GM19240 (cell line): ENCODE measurements around the gene LINC01488.

Experiments
- DNase-seq: peaks from one replicate; pipeline ENCODE4 v3.0.0; 2011; ENCODE audit warnings: low spot score; ENCODE audit not compliant: insufficient read length

Gene LINC01488

DNA sequence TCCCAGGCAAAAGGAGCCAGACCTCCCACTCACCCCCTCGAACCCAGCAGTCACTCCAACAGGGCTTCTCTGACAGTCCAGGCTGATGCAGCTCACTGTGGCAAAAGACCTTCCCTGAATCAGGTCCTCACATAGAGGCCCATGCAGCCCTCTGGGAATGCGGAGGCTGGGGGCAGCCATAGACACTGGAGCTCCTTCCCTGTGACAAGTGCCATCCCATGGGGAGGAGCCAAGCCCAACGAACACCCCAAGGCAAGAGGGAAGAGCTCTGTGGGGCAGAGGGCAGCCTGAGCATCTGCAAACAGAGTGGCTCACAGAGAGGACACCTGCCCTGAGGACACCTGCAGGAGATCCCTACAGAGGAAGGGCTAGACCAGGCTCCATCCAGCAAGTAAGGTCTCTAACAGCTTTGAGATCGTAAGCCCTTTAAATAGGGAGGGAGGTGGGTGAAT is at the start of gene LINC01488:
TSS of gene LINC01488 (plus strand) at position 271 of the 452 bp plus-strand sequence.
- no peak for DNase-seq

DNA sequence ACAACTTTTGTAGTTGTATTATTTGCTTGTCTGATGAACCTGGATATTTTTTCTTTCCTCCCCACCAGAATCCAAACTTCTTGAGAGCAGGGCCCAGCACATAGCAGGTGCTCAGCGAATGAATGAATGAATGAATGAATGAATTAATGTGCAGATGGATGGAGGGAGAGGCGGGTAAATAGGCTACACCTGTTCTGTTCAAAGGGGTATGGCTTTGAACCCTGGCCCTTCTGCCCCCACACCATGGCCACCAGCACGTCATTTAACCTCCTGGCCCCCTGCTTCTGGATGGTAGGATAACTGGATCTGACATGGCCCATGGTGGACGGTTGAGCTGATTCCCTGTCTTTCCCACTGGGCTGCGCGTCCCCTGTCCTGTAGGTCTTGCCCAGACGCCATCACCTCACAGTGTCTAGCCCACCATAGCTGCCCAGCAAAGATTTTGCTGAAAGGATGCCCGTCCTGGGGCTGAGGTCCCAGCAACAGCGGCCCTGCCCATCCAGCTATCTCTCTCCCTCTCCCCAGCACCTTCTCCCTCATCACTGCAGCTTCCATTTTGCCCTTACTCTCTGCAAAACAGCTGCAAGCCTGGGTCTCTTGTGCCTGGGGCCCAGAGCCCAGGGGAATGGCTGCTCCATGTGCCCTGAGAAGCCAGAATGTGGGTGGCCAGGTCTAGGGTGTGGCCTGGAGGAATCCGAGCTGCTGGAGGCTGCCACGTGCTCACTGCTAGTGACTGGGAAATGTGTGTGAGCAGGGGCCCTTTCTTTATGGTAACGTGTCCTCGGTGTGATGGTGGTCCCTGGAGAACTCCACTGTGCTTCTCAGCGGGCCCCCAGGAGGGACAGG is 49.3 kb upstream of the LINC01488 start:
- DNase-seq: no peak

DNA sequence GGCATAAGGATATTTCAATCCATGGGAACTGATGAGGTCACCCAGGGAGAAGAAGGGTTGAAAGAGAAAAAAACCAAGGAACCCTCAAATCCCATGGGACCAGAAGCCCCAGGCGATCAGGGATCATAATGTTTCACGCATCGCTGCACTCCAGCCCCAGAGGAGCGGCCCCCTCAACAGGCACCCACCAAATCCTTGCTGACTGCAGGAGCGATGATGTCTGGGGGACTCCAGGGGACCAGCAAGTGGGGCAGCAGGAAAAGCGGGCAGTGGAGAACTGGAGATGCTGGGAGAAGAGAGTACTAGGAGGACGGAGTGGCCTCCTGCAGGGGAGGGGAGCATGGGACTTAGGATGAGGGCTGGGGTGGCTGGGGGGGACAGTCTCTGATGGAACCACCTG is 47.7 kb upstream of the LINC01488 start:
- no peak for DNase-seq

GRCh38 chr11:69434471-69434931 is 47.0 kb upstream of the LINC01488 start:
- DNase-seq: no peak

- DNase-seq: no peak
These were observed 46.1 kb upstream of the LINC01488 start for GRCh38 chr11:69435161-69435986.

DNA sequence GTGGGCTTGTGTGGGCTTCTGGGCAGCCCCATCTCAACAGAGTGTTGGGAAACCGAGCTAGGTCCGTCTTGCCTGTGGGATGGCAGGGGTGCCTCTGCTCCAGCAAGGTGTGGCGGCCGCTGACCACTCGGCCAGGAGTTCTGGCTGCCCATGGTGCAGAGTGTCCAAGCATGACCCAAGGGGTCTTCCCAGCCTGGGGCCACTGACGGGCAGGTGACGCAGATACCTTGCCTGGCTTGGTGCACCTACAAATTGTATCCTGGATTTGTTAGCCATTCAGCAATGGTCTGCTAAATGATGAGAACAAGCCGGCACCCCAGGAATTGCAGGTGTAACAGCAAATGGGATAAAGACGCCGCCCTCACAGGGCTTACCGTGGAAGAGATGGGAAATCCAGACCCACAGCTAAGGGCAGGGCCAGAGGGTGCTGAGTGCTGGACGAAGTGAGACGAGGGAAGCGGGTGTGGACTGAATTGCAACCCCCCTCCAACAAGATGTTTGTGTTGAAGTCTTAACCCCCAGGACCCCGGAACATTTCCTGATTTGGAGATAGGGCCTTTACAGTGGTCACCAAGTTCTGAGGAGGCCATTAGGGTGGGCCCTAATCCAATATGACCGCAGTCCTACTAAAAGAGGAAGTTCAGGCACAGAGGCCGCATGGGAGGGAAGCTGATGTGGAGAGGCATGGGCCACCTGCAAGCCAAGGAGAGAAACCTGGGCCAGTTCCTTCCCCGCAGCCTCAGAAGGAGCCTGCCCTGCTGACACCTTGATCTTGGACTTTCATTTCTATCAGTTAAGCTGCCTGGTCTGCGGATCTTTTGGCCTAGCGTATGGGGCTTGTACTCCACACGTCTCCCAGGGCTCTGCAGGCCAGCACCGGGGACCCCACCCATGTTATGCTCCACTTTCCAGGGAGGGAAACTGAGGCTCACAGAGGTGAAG is 45.2 kb upstream of the LINC01488 start:
- DNase-seq: no peak

- DNase-seq: no peak
These were observed 44.2 kb upstream of the LINC01488 start for GRCh38 chr11:69437001-69437875.

GRCh38 chr11:69437876-69438205 is 43.6 kb upstream of the LINC01488 start:
- DNase-seq: no peak

DNA sequence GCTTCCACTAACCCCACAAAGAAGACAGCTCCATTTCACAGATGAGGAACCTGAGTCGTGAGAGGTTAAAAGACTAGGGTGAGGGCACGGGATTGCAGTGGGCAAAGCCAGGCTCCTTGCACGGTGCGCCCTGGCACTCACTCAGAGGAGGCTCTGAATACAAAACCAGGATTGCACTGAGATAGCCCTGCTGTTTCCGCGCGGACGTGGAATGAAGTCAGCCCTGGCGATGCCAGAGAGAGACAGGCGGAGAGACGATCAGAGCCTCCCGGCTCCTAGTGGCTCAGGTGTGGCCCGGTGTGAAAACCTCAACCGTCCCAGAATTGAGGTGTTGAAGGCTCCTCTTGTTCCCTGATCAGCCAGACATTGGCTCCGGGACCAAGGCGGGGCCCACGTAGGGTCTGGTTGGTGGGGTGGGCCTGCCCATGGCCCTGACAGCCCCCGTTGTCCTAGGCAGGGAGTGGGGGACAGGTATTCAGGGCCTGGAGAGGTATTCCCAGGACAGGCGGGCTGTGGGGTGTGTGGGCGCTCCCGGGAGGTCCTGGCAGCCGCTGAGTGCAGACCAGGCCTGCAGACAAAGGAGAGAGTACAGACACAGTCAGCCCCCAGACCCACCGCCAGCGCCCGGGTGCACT is 43.1 kb upstream of the LINC01488 start:
- DNase-seq: no peak

DNA sequence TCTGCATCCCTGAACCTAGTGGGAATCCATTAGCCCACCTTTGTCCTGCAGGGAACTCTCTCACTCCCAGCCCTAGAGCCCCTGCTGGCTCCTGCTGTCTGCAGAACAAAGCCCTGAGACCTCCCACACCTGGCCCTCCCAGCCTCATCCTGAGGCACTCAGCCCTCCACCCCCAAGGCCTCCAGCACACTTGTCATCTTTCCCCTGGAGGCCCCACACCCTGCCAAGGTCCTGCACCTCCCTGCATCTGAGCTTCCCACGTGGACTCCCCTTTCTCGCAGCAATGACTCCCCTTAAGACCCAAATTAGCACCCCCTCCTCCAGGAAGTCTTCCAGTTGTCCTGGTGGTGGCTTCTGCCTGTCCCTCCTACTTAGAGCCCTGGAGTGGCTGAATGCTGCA is 42.3 kb upstream of the LINC01488 start:
- DNase-seq: no peak

DNA sequence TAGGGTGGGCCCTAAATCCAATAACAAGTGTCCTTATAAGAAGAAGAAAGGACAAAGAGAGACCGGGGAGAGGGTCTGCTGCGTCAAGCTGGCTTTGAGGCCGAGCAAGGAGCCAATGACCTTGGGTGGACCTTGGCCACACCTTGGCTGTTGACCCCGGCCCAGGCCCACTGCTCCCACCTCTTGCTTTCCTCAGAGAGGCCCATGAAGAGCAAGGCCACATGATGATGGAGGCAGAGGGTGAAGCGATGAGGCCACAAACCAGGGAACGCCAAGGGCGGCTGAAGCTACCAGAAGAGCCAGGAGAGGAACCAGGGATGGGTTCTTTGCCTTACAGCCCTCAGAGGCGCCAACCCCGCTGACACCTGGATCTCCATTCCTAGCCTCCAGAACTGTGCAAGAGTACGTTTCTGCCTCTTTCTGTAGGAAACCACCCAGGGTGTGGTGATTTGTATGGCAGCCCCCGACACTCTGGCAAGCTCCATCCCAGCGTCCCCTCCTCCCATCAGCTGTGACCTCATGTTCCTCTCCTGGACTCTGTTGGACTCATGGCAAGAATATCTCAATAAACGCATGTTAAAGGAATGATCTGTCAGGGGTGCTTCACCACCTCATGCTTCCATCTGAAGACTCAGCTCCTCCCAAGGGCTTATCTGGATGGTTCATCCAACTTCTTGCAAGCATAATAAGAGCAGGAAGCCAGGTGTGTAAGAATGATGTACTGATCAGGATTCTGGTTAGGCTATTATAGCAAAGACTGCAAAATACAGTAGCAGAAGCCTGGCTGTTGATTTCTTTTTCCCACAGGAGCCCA is 41.6 kb upstream of the LINC01488 start:
- no peak for DNase-seq

DNA sequence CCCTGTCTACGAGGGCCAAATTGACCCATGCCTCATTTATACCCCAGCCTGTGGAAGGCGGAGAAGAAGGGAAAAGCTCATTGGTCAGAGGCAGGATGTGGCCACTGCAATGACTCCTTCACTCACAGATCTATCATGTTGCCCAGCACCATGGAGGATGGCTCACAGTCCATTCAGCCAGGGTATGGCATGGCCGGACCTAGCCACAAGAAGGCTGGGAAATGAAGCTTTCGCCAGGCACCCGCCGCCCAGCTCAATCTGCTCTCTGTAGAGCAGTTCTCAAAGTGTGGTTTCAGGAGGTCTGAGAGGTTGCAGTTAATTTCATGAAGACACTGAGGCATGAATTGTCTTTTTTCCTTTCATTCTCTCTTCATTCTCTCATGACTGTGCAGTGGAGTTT is 40.6 kb upstream of the LINC01488 start:
- DNase-seq: no peak

GRCh38 chr11:69442012-69442806 is 39.3 kb upstream of the LINC01488 start:
- DNase-seq: no peak

- no peak for DNase-seq
These were observed 38.7 kb upstream of the LINC01488 start for GRCh38 chr11:69442807-69443137.

DNA sequence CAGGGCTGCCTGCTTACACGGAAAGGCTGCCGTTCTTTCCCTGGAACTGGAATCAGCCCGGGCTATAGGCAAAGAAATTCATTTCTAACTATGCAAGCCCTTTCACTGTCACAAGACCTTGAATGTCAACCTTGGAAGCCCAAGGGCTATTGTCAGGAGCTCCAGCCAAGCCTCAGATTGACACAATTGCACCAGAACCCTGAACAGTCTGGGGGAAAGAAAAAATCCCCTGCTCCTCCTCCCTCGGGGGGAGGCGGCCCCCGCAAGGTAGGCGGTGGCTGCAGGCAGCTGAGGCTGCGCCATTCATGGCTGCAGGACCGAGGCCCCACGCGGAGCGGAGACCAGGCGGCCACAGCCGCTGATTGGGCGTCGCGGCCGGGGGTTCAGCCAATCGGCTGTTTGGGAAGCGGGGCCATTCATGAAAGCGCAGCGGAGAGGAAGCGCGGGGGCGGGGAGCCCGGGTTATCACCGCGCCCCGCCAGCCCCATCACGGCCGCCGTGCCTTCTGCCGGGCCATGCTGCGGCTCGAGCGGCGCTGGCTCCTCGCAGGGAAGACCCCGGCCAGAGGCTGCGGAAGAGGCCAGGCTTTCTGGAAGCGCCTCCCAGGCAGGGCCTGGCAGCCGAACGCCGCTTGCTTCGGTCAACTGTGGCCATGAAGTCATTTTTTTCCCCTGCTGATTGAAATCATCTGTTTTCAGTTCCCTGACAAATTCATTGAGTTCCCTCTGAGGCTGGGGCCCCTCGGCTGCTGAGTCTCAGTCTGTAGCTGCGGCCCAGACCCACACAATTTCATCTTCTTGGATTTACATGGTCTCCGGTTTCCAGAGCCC is 38.1 kb upstream of the LINC01488 start:
- DNase-seq: peak; percentile 87

- DNase-seq: no peak
These were observed 37.5 kb upstream of the LINC01488 start for GRCh38 chr11:69443968-69444364.

GRCh38 chr11:69444381-69445130 is 36.9 kb upstream of the LINC01488 start:
- DNase-seq: no peak
